ENCODE data around the gene BBOX1. TPM values are rescaled to one million over a fixed set of nuclear protein-coding genes. Genes with fewer than 3 reads are reported as not detected.

Gene BBOX1
- polyA plus RNA-seq, 3 donors, result not detected

DNA sequence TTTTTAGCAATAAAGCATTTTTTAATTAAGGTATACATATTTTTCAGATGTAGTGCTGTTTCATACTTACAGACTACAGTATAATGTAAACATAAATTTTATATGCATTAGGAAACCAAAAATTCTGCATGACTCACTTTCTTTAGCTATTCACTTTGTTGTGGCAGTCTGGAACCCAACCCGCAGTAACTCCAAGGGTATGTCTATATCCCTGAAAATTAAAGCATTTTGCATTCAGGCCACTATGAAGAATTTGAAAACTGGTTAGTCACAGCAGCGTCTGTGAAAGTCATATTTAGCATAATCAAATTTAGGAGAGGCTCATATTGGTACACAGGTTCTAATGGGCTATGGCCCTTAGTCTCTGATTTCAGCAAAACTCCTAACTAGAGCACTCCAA, 46.8 kb downstream of the BBOX1 start:
- TF ChIP-seq, protein P1, sequence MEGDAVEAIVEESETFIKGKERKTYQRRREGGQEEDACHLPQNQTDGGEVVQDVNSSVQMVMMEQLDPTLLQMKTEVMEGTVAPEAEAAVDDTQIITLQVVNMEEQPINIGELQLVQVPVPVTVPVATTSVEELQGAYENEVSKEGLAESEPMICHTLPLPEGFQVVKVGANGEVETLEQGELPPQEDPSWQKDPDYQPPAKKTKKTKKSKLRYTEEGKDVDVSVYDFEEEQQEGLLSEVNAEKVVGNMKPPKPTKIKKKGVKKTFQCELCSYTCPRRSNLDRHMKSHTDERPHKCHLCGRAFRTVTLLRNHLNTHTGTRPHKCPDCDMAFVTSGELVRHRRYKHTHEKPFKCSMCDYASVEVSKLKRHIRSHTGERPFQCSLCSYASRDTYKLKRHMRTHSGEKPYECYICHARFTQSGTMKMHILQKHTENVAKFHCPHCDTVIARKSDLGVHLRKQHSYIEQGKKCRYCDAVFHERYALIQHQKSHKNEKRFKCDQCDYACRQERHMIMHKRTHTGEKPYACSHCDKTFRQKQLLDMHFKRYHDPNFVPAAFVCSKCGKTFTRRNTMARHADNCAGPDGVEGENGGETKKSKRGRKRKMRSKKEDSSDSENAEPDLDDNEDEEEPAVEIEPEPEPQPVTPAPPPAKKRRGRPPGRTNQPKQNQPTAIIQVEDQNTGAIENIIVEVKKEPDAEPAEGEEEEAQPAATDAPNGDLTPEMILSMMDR (IDR thresholded peaks at IDR 0.05), result no peak
- no peaks in the 10 kb centered on the region for H3K27me3 Mint-ChIP-seq (ENCODE audit: low read depth in 3 of 3)
- 100% methylated on average over 1 of the region's 2 CpGs for WGBS (ENCODE audit: insufficient coverage)
- no peak for DNase-seq
- H3K27me3 ChIP-seq (ENCODE audit: control insufficient read depth in 2 of 2, insufficient read depth in 2 of 2, low read length in 2 of 2), result no peaks in the 10 kb centered on the region
- no peak overlapping the region for H3K27ac ChIP-seq (ENCODE audit: low read depth in 1 of 2, low read length in 2 of 2)
- H3K9ac ChIP-seq (ENCODE audit: insufficient read depth, low read length, poor library complexity, severe bottlenecking), result no peak overlapping the region
- no peaks in the 10 kb centered on the region for H3K4me1 Mint-ChIP-seq
- peaks cover 5 to 31% of the 10 kb centered on the region in 2 donors for H3K9me3 ChIP-seq (replicated peaks in 1 of 2; ENCODE audit: control insufficient read depth in 1 of 2, insufficient read depth in 1 of 2, low read length in 2 of 2)
- intact Hi-C loops (cut with micrococcal nuclease), result no loop called here
- no peak overlapping the region for H3K27ac Mint-ChIP-seq
- peaks cover 6 to 18% (median 8%) of the 10 kb centered on the region in 7 donors for H3K9me3 Mint-ChIP-seq
- H3K36me3 Mint-ChIP-seq, result no peaks in the 10 kb centered on the region
- no peak overlapping the region for H2AFZ ChIP-seq (ENCODE audit: insufficient read depth, low read depth, low read length, poor library complexity, severe bottlenecking)
- H3K4me3 ChIP-seq (replicated peaks in 1 of 3; ENCODE audit: low read depth in 2 of 3, low read length in 3 of 3), result no peak overlapping the region
- no peaks in the 10 kb centered on the region for H3K36me3 ChIP-seq (replicated peaks in 1 of 2; ENCODE audit: control insufficient read depth in 1 of 2, insufficient read depth in 2 of 2, low read length in 2 of 2)
- H3K4me2 ChIP-seq (replicated peaks; ENCODE audit: extremely low read depth, low read length, poor library complexity, severe bottlenecking), result no peak overlapping the region
- no peak overlapping the region for H3K4me3 Mint-ChIP-seq
- no peaks in the 10 kb centered on the region for H3K4me1 ChIP-seq (ENCODE audit: control insufficient read depth in 1 of 2, insufficient read depth in 2 of 2, low read length in 2 of 2)
- no peaks in the 10 kb centered on the region for H4K20me1 ChIP-seq (ENCODE audit: insufficient read depth, low read length)
- H3K79me2 ChIP-seq (ENCODE audit: insufficient read depth, low read length), result no peaks in the 10 kb centered on the region

DNA sequence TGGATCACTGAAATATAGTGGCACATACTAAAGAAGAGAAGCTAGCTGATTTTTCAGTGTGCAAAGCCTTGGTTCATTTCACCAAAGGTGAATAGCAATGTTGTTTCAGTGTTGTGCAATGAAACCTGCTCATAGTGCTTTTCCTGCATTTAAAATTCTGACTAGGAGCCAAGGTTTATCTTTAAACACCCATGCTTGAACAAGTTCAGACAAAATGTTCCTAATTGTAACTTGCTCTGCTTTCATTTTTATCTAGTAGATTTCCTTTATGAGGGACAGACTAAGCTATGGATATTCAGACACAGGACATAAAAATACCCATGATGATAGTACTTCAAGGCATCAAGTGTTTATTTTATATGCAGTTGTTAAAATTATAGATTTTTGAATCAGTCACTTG, 47.7 kb downstream of the BBOX1 start:
- peaks cover 5 to 31% of the 10 kb centered on the region in 2 donors for H3K9me3 ChIP-seq (replicated peaks in 1 of 2; ENCODE audit: control insufficient read depth in 1 of 2, insufficient read depth in 1 of 2, low read length in 2 of 2)
- TF ChIP-seq, protein P1 (IDR thresholded peaks at IDR 0.05), result no peak
- no peaks in the 10 kb centered on the region for H3K79me2 ChIP-seq (ENCODE audit: insufficient read depth, low read length)
- H2AFZ ChIP-seq (ENCODE audit: insufficient read depth, low read depth, low read length, poor library complexity, severe bottlenecking), result no peak overlapping the region
- no peaks in the 10 kb centered on the region for H3K4me1 ChIP-seq (ENCODE audit: control insufficient read depth in 1 of 2, insufficient read depth in 2 of 2, low read length in 2 of 2)
- H3K36me3 ChIP-seq (replicated peaks in 1 of 2; ENCODE audit: control insufficient read depth in 1 of 2, insufficient read depth in 2 of 2, low read length in 2 of 2), result no peaks in the 10 kb centered on the region
- H3K4me2 ChIP-seq (replicated peaks; ENCODE audit: extremely low read depth, low read length, poor library complexity, severe bottlenecking), result no peak overlapping the region
- Mint-ChIP-seq H3K4me1 (no peaks in the 10 kb centered on the region), H3K9me3 (peaks cover 6 to 21% (median 8%) of the 10 kb centered on the region in 7 donors), H3K36me3 (no peaks in the 10 kb centered on the region), H3K4me3 (no peak overlapping the region), H3K27ac (no peak overlapping the region), H3K27me3 (ENCODE audit: low read depth in 3 of 3) (no peaks in the 10 kb centered on the region)
- H3K4me3 ChIP-seq (replicated peaks in 1 of 3; ENCODE audit: low read depth in 2 of 3, low read length in 3 of 3), result no peak overlapping the region
- H3K27ac ChIP-seq (ENCODE audit: low read depth in 1 of 2, low read length in 2 of 2), result no peak overlapping the region
- H3K27me3 ChIP-seq (ENCODE audit: control insufficient read depth in 2 of 2, insufficient read depth in 2 of 2, low read length in 2 of 2), result no peaks in the 10 kb centered on the region
- H3K9ac ChIP-seq (ENCODE audit: insufficient read depth, low read length, poor library complexity, severe bottlenecking), result no peak overlapping the region
- intact Hi-C loops (cut with micrococcal nuclease), result no loop called here
- DNase-seq, result no peak
- H4K20me1 ChIP-seq (ENCODE audit: insufficient read depth, low read length), result no peaks in the 10 kb centered on the region

Measured in CD14-positive monocyte (primary cell).